ENCODE results near the gene HCST.
"Not testable (repeated sequence)": the region's sequence is repeated elsewhere in the genome, so short reads cannot be mapped to it uniquely, and the experiment has no call there.

HCST gene

DNA sequence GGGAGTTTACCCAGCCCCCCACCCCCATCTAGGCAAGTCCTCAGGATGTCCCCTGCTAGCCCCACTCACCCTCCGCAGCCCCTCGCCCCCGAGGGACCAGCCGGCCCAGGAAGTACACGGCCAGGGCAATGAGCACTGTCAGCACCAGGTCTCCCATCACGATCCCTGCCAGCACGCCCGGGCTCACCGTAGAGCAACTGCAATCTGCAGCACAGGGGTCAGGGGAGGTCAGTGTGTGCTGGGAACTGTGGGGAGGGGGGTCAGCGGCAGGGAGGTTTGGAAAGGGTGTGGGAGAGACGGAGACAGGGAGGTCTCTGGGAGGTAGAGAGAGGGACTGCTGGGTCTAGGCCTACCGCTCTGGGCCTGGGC is 5.0 kb downstream of the HCST start:
- FAIRE-seq = no peak

DNA sequence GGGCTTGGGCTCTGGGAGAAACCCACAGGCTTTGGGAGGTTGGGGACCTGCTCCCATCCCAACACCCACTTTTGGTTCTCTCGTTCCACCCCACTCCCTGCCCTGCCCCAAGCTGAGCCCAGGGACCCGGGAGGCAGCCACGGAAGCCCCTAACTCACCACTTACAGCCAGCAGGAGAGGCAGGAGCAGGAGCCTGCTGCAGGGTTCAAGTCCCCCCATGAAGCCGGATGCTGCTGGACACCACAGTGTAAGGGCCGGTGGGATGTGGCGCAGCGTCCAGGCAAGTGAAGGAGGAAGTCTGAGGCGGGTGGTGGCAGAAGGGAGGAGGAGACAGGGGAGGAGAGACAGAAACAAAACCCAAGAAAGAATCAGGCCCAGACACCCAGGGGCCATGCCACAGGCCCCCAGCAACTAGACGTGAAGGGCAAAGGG is 5.7 kb downstream of the HCST start, which contains the start of gene TYROBP:
TSS of gene TYROBP (minus strand) at position 286 of the 432 bp plus-strand sequence. CDS start at position 219, 67 bp downstream.
- no peak for FAIRE-seq

DNA sequence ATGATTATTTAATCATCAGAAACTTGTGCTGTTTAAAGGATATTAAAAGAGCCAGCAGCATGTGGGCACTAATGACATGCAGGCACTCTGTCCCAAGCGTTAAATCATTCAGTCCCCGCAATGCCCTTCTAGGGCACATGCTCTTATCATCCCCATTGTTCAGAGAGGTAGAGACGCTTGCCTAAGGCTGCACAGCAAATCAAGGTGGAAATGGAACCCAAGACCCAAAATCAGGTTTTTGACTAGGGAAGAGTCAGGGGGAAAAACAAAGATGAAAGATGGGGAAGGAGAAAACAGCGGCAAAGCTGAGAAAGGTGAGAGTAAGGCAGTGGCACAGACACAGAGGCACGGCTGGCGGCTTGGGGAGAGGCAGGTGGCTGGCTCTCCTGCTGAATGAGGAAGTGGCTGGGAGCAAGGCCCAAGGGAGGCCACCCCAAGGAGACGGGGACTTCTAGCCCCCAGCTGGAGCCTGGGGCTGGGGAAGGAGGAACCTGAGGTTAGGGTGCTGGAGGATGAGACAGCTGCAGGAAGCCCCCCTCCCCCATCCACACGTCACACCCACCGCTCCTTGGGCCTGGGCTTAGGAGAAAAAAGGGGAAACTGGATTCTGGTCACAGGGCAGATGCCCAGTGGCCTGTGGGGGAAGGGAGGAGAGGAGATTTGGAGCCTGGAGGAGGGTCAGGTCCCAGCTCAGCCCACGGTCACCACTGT is 6.8 kb downstream of the HCST start:
- FAIRE-seq = no peak

DNA sequence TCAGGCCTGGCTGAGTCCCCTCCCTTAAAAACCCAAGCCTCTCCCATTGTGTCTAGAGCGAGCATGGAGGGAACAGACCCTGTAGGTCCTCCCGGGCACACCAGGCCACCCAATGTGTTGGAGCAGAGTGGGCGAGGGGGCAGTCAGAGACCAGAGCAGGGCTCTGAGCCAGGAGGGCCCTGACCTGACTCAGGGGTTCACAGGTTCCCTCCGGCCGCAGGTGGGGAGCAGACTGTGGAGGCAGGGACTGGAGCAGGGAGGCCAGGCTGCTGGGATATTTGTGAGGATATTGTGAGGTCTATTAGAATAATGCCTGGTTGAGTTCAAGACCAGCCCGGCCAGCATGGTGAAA is 7.3 kb downstream of the HCST start:
- no peak for FAIRE-seq

DNA sequence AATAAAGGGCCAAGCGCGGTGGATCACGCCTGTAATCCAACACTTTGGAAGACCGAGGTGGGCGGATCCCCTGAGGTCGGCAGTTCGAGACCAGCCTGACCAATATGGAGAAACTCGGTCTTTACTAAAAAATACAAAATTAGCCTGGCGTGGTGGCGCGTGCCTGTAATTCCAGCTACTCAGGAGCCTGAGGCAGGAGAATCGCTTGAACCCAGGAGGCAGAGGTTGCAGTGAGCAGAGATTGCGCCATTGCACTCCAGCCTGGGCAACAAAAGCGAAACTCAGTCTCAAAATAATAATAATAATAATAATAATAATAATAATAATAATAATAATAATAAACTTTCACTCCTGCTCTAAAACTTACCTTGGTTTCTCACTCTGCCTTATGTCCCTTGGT is 8.0 kb downstream of the HCST start:
- FAIRE-seq = not testable (repeated sequence)

DNA sequence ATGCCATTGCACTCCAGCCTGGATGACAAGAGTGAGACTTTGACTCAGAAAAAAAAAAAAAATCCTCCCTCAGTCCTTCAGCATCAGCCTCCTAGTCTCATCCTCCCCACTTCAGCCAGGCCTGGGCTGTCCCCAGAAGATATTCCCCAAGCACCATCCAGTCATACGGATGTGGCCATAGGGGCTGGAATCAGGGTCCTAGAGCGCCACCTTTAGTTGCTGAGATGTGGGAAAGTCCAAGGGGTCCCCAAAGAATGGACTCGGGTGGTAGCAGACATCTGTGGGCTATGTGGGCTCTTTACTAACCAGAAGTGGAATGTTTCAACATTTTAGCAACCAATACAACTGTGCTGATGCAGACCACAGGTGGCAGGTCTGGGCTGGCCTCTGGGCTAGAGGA is 8.8 kb downstream of the HCST start:
- FAIRE-seq = no peak

DNA sequence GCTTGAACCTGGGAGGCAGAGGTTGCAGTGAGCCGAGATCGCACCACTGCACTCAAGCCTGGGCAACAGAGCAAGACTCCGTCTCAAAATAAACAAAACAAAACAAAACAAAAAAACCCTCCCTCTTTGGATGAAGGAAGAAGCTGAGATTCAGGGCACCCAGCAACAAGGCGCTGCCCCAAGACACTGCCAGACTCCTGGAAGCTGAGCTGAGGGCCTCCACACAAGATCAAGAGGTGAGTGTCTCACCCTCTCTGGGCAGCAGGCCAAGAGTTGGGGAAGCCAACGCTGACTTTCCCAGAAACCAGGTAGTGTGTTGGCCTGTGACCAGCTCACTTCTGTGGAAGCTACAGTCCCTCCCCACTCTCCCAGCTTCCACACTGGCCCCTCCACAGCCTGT is 9.5 kb downstream of the HCST start:
- no peak for FAIRE-seq

DNA sequence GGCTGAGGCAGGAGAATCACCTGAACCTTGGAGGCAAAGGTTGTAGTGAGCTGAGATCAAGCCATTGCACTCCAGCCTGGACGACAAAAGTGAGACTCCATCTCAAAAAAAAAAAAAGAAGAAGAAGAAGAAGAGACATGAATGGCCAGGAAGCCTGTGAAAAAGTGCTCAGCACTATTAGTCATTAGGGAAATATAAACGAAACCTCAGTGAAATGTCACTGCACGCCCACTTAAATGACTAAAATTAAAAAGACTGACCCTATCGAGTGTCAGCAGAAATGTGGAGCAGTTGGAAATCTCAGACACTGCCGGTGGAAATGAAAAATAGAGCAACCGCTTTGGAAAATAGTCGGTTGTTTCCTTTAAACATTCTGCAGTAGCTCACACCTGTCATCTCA is 11.3 kb downstream of the HCST start:
- FAIRE-seq = no peak

DNA sequence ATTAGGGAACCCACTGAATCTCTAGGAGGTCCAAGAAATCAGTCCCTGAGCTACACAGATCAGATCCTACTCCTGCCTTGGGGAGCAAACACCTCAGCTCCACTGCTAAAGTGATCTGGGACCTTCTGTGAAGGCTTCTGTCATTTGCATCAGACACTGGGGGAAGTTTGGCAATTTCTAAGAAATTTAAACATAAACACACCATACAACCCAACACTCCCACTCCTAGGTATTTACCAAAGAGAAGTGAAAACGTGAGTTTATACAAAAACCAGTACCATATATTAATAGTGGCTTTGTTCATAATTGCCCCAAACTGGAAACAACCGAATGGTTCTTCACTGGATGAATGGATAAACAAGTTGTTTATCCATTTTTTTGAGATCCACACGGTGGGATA is 13.1 kb downstream of the HCST start:
- no peak for FAIRE-seq

DNA sequence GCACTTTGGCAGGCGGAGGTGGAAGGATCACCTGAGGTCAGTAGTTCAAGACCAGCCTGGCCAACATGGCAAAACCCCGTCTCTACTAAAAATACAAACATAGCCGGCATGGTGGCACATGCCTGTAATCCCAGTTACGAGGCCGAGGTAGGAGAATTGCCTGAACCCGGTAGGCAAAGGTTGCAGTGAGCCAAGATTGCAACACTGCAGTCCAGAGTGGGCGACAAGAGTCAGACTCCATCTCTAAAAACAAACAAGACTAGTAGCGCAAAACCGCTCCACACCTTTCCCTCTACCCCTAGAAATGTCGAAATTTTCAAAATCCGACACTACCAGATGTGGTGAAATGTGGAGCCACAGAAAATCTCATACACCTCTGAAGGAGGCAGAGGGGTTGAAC is 17.0 kb downstream of the HCST start:
- FAIRE-seq = no peak

DNA sequence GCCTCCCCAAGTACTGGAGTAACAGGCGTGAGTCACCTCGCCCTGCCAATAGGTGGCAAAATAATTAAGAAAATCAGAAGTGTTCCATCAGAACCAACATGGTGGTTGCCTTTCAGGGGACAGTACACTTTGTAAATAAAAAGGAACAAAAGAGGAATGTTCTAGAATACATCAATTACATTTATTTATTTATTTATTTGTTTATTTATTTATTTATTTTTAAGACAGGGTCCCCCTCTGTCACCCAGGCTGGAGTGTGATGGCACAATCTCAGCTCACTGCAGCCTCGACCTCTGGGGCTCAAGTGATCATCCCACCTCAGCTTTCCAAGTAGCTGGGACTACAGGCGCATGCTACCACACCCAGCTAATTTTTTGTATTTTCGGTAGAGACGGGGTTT is 18.7 kb downstream of the HCST start:
- no peak for FAIRE-seq

DNA sequence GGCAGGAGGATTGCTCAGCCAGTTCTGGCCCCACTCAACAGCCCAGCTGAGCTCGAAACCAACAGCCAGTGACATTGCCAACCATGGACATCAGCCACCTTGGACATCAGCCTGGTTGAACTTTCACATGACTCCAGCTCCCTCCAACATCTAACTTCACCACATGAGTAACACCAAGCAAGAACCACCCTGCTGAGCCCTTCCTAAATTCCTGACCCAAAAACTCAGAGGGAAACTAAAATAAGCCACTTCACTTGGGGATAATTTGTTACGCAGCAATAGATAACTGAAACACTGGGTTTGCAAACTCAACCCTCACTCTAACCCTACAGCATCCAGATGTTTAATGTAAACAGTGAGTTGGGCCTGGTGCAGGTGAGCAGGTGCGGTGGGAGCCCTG is 23.2 kb downstream of the HCST start:
- FAIRE-seq = no peak

DNA sequence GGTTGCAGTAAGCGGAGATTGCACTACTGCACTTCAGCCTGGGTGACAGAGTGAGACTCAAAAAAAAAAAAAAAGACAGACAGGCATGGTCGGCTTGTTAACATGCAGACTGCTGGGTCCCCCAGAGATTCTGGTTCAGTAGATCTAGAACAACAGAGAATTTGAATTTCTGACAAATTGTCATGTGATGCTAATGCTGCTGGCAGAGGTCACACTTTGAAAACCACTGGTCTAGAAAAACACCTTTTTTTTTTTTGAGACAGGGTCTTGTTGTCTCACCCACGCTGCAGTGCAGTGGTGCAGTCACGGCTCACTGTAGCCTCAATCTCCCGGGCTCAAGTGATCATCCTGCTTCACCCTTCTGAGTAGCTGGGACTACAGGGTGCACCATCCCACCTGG is 26.2 kb downstream of the HCST start:
- FAIRE-seq = no peak

DNA sequence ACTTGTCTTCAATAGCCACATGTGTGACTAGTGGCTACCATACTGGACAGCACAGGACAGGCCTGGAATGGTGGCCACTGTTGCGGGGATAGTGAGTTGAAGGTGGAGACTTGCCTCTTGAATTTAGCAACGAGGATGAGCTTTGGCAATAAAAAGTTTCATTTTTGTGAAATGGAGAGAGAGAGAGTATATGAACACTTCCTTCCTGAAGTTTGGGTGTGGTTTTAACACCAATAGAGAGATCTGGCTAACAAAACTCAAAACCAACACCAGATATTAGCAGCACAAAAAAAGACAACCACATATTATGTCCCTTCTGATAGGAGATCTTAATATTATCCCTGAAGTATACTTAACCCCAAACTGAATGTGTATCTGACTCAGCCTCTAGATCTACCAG is 27.5 kb downstream of the HCST start:
- no peak for FAIRE-seq

DNA sequence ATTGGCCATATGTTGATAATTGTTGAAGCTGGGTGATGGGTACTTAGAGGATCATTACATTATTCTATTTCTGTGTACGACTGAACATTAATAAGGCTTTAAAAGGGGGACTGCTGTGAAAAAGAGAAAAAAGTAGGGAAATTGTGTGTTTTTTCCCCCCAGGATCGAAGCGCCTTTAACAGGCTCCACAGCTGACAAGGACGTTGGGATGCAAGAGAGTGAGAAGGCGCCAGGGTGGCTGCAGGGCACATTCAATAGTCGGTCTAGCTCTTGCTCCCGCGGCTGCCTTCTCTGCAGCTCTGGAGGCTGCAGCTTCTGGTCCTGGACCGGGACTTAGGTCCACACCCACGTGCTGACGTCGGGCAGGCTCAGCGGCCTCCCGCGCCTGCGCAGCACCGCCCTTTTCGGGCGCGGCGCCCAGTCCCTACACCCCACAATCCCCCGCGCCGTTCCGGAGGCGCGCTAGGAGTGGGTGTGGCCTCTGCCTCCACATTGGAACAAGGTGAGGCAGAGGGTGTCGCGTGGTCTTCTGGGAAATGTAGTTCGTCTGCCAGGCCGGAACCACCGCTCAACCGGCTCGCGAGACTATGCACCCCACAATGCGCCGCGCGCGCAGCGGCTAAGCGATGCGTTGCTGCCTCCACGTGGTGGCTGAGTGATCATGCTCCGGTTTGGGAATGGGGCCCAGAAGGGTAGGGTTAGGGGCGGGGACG is 29.0 kb downstream of the HCST start:
- peak; percentile 21 for FAIRE-seq

DNA sequence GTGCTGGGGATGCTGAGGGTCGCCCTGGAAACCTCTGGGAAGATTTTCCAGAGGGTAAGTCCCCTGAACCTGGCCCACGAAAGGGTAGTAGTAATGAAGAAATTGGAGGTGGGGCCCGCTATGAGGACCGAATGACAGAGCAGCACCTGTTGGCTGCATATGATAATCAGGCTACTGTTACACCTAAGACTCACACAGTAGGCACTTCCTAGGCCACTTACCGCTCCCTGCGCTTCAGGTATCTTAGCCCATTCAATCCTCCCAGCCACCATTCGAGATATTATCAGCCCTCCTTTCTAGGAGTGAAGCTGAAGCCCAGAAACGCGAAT is 29.5 kb downstream of the HCST start:
- FAIRE-seq = no peak

DNA sequence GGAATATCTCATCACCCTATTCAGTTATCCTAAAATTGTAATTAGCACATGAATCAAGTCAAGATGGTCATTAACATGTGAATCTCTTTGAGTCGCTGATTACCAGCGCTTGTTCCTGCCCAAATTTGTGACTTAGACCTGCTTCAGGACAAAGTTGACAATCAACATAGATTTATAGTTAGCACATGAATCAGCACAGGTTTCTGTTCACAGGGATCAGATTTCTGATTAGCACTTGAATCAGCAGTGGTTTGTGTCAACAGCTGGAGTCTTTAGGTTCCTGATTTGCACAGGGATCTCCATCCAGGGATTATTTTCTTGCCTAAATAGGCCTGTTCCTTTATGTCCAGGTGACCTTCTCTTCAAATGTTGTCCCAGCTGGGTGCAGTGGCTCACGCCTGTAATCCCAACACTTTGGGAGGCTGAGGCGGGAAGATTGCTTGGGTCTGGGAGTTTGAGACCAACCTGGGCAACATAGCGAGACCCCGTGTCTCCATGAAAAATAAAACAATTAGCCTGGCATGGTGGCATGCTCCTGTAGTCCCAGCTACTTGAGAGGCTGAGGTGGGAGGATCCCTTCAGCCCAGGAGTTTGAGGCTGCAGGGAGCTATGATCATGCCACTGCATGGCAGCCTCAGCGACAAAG is 30.1 kb downstream of the HCST start:
- FAIRE-seq = no peak

DNA sequence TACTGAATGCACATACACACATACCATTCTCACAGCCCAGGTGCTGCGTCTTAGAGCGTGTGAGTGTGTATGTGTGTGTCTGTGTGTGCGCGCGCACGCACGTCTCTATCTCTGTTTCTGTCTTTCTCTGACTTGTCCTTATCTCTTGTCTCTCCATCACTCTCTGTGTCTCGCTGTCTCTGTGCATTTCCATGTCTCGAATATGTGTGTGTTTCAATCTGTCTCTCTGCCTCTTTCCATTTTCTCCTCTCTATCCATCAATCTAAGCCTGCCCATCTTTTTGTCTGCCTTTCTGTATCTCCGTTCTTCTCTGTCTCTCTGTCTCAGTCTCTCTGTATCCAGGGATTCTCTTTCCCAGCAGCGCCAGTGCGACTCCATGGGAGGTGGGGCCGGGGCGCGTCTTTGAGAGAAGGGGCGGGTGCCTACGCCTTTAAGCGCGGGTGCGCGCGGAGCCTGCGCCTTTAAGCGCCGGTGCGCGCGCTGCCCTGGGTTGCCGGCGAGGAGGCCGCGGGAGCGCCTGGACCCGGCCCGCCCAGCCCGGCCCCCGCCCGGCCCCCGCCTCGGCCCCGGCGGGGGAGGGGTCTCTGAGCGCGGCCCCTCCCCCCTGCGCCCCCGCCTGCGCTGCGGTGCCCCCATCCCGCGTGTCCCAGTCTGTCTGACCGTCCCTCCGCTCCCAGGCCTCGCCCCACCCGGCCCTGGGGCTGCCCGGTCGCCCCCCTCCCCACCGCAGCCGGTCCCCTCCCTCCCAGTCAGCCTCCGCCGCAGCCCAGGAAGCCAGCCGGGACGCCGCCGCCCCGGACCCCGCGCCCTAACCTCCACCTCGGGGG is 33.8 kb downstream of the HCST start, which contains the start of gene LRFN3:
TSS of gene LRFN3 (plus strand) at position 464 of the 827 bp plus-strand sequence. CDS start 3,052 bp downstream, outside the sequence.
- no peak for FAIRE-seq

DNA sequence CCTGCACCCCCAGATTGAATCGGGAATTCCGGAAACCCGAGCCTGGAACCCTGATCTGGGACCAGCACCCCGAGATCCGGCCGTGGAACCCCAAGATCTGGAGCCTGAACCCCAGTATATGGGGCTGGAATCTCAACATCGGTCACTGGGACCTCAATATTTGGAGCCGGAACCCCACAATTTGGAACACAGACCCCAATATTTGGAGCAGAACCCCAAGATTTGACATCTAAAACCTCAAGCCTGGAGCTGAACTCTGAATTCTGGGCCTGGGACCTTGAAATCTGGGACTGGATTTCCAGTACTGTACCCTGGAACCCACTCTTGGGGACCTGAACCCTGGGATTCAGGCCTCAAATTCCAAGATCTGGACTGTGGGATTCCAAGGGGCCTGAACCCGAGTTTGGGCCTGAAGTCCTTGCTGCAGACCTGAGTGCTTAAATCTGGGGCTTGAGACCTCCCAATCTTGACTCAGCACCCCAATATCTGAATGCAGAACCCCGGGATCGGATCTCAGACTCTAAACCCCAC is 34.5 kb downstream of the HCST start:
- no peak for FAIRE-seq

DNA sequence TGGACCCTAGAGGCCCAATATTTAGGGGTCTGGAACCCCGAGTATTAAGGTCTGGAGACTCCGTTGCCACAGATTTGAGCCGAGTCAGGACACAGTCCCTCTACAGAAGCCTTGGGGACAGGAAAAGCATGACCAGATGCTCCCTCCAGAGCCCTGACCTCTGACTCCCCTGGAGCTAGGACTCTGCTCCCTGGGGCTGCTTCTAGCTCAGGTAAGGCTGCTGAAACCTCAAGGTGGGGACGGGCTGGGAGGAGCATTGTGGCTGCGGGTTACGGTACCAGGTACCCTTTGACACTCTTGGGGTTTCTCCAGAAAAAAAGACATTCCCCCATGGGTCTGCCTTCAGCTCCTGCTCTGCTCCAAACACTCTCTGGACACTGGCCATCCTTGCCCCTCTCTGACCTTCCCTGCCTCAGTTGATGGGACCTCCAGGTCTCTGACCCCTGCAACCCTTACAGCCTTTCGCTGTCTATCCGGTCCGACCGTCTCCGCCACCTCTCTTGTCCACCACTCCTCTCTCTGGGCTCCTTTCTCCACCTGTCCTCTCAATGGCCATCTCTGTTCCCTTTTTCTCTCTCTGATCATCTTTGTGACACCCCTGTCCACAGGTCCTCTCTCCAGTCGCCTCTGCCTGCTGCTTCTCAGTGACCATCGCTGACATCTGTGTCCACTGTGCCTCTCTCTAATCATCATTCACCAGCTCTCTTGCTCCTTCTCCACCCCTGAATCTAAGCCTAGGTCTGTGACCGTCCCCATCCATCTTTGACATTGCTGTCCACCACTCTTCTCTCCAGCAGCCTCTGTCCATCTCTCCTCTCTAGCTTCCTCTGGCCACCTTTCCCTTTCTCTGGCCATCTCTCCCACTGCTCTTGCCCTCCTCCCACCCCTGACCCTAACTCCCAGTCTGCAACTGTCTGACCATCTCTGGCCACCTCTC is 35.3 kb downstream of the HCST start:
- no peak for FAIRE-seq

DNA sequence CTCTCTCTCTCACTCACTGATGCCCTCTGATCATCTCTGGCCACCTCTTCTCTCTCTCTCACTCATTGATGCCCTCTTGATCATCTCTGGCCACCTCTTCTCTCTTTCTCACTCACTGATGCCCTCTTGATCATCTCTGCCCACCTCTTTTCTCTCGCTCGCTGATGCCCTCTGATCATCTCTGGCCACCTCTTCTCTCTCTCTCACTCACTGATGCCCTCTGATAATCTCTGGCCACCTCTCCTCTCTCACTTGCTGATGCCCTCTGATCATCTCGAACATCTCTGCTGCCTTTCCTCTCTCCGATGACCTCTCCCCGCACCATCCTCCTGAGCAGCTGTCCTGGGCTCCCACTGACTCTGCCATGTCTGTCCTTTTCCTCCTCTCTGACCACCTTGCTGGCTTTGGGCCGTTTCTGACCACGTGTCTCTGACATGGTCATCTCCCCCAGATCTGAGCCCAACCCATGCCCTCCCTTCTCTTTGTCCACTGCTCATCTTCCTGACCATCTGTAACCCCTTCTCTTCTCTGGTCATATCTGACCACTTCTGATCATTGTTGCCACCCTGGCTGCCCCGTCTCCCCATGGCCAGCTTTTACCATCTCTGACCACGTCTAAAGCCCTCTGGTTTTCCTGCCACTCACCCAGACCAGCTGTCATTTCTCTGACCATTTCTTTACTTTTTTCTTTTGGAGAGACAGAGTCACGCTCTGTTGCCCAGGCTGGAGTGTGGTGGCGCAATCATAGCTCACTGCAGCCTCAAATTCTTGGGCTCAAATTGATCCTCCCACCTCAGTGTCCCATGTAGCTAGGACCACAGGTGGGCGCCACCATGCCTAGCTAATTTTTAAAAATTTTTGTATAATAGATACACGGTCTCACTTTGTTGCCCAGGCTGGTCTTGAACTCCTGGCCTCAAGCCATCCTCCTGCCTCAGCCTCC is 36.2 kb downstream of the HCST start:
- no peak for FAIRE-seq

Data from islet of Langerhans (tissue), 1 donor.